GM23248 (cell line): ENCODE data around the gene RFT1.

Experiments
- EZH2 ChIP-seq: fragments of 200-600 bp; sonication (generic); IDR thresholded peaks from 2 replicates; pipeline ENCODE4 v1.6.1; 2018; ENCODE audit warnings: antibody characterized with exemption, mild to moderate bottlenecking; ENCODE audit not compliant: insufficient read depth, poor library complexity, severe bottlenecking
- EZH2phosphoT487 ChIP-seq: fragments of 200-600 bp; sonication (generic); IDR thresholded peaks from 2 replicates; pipeline ENCODE4 v1.6.1; 2018; ENCODE audit warnings: antibody characterized with exemption, moderate library complexity, mild to moderate bottlenecking, low read depth; ENCODE audit not compliant: insufficient read depth

DNA sequence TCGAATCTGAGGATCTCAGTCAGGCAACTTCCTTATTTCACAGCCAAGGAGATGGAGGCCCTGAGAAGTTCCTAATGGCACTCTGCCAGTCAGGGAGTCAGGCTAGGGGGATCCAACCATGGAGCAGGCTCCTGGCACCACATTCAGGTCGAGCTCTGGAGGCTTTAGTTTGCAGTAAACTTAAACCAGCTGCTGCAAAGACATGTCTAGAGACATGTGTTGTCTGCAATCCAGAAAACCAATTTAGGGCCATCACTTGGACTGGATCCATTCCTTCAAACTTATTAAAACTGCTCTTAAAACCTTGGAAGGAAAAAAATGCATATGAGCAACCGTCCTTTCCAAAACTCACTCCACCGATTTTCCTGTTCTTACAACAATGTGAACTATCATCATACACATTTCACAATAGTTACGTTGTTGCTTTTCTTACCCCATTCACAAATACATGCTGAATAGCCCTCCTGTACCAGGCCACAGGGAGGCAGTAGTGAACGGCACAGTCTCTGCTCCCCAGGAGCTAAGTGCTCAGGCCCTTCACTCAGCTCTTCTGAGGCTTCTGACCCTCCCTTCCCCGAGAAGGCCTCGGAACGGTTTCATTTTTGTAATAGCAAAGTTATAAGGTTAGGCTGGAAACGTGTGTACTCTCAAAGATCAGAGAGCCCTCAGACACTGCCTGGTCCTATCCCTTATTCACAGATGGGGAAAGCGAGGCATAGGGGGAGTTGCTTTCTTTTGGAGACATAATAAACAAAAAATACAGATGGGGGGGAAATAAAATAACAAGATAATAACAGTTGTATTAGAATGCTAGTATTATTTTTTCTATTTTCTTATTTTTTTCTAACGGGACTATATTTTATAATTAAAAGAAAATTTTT, 20.1 kb downstream of the RFT1 start:
- no peak for TF ChIP-seq EZH2
- TF ChIP-seq EZH2phosphoT487 = no peak
